ENCODE data around the gene FOXA3.
"Not testable (repeated sequence)": the region's sequence is repeated elsewhere in the genome, so short reads cannot be mapped to it uniquely, and the experiment has no call there.

The FOXA3 gene

DNA sequence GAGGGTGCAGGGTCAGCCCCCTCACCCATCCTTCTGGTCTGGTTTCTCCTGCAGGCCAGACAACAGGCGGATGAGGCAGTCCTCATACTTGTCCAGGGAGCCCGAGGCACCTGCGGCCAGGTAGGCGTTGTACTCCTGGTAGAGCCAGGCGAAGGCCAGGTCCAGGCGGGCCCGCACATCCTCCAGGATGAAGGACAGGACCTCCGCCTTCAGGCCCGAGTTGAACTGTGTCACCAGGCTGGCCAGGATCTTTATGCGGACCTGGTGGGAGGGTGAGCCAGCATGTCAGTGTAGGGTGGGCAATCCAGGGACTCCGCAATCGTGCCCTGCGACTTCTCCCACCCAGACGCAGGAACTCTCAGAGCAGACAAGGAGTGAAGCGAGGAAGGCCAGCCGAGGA is 35.2 kb upstream of the FOXA3 start:
- DNase-seq = no peak

DNA sequence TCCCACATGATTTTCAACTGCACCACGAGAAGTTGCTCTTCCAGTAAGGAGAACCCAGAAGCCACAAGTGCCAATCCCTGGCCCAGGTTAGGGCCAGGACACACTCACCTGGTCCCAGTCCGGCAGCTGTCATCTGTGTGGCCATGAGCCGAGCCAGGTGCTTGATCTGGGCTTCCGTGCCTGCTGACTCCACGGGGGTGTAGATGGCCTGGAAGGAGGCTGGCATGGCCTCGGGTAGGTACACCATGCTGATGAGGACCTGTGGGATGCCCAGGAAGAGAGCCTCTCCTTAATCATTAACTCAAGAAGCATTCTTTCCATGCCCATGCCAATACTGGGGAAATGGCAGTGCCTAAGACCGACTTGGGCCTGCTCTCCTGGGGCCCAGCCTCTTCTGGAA is 29.2 kb upstream of the FOXA3 start:
- no peak for DNase-seq

DNA sequence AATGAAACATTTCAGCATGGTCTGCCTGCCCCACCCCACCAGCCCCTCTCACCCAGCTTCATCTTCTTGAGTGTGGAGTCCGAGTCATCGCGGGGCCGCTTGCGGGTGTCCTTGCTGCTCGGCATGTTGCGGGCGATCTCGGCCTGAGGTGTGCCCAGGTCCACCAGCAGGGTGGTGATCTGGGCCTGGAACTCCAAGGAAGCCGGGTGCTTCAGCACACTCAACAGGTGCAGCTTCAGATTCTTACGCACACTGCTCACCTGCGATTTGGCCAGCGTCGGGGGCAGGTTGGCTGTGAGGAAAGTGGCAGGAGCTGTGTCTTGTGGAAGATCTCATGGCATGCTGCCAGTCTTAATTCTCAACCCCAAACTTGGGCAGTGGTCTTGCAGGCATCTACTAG is 21.9 kb upstream of the FOXA3 start:
- no peak for DNase-seq

DNA sequence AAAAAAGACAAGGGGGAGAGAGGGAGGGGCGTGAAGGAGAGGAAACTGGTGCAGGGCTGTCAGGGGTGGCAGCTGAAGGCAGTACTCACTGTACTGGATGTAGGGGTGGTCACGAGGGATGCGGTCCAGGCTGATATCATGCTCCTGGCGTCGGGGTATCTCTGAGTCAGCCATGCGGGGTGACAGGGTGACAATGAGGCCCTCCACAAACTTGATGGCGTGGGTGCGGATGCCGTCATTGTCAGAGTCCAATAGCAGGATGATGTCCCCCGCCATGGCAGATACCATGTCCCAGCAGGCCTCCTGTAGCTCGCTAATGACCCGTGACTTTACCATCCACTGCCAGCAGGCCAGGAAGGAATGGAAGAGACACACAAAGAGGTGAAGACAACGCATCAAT is 16.5 kb upstream of the FOXA3 start:
- no peak for DNase-seq

DNA sequence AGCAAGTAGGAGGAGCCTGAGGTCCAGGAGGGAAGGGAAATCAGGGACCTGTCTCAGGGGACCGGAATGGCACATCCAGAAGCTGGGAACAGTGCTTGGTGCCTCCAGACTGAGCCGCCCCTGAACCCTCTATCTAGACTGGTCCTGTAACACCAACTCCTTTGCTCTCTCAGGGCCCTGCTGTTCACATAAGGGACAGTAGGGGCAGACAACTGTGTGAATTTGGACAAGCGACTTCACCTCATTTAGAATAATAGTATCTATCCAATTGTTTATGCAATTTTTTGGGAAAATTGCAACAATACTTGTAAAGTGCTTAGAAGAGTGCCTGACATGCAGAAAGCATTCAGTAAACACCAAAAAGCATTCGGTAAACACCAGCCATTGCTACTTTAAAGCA is 15.2 kb upstream of the FOXA3 start:
- DNase-seq = no peak

DNA sequence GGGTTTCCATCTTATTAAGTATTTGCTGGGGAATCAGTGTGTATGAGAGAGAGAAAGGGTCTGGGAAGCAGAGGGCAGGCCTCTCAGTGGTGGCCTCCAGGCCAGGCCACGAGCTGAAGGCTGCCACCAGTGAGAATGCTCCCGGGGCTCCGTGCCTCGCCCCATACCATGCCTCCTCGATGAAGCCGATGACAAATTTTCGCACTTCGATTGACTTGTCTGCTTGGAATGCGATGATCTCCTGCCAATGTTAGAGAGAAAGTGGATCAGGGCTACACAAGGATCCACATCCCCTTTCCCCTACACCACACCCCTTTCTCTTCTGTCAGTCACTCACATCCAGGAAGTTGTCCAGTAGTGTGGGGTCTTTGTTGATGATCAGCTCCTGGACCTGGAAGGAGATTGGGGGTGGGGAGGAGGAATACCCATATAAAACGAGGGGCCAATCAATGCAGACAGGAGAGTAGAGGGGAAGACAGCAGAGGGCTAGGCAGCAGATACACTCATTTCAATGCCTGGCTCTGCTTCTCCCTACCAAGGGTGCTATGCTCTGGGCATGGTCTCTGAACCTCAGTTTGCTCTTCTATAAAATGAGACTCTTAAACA is 11.9 kb upstream of the FOXA3 start:
- DNase-seq = no peak

DNA sequence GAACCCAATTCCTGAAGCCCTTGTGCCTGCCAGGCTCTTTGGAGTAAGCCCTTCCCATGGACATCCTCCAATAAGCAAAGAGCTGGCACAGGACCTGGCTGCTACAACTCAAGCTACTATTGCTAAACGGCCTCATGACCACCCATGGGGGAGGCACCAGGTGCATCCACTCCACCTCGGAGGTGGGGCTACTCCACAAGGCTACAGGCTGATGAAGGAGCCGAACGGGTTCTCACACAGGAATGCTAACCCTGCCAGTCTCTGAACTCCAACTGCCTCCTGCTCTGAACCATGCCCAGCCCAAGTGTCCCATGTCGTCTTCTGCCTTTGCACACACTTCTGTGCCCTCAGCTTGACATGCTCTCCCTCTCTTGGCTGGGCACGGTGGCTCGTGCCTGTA is 11.1 kb upstream of the FOXA3 start:
- DNase-seq = no peak

DNA sequence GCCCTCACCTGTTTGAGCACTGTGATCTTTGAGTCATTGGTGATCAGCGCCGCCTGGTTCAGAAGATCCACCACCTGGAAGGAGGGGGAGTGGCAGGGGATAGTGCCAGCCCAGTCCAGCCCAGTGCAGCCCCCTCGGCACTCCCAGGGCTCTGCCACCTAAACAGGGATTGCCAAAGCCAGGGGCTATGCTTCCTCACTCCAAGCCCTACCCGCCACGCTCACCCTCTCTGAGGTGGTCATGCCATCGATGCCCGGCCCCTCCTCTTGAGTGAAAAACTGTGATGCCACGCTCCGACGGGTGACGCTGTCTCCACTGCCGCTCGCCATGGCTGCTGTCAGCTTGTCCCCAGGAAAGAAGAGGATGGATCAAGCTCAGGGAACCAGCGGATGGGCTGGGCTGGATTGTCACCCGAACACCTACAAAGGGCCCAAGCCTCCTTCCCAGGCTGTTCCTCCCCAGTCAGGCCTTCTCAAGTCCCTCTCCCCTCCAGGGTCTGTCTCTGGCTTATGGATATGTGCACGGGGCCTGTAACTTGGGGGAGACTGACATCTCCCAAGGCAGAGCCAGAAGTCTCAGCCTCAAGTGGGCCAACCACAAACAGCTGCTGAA is 9.9 kb upstream of the FOXA3 start:
- DNase-seq = no peak

DNA sequence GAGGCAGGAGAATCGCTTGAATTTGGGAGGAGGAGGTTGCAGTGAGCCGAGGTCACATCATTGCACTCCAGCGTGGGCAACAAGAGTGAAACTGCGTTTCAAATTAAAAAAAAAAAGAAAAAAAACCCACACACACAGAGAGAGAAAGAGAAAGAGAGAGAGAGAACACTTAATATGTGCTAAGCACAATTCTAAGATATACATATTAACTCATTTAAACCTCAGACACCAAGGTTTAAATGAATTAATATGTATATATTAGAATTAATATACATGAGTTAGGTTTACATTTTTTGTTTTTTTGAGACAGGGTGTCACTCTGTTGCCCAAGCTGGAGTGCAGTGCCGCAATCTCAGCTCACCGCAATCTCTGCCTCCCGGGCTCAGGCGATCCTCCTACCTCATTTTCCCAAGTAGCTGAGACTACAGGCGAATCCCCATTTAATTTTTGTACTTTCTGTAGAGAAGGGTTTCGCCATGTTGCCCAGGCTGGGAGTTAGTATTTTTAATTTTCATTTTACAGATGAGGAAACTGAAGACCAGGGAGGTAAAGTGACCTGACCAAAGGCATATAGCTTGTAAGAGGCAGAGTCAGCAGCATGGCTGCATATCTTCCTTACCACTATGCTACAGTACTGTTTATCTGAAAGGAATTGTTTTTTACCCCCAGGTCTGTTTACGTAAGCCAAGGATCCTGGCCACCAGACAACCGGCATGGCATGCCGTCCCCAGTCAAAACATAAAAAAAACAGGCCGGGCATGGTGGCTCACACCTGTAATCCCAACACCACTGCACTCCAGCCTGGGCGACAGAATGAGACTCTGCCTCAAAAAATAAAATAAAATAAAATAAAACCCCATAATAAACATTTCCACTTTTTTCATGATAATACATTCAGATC is 3.5 kb upstream of the FOXA3 start:
- DNase-seq = no peak

DNA sequence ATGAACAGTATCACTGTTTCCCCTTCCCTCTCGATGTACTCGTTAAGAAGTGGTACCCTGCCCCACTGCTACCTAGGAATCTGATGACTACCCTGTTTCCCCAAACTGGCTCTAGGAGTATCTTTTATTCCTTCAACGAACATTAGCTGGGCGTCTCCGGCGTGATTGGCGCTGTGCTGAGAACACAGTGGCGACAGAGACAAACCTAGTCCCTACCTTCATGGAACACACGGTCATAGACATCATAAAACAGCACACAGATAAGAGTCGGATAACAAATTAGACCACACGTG is 1.9 kb upstream of the FOXA3 start:
- DNase-seq = no peak

DNA sequence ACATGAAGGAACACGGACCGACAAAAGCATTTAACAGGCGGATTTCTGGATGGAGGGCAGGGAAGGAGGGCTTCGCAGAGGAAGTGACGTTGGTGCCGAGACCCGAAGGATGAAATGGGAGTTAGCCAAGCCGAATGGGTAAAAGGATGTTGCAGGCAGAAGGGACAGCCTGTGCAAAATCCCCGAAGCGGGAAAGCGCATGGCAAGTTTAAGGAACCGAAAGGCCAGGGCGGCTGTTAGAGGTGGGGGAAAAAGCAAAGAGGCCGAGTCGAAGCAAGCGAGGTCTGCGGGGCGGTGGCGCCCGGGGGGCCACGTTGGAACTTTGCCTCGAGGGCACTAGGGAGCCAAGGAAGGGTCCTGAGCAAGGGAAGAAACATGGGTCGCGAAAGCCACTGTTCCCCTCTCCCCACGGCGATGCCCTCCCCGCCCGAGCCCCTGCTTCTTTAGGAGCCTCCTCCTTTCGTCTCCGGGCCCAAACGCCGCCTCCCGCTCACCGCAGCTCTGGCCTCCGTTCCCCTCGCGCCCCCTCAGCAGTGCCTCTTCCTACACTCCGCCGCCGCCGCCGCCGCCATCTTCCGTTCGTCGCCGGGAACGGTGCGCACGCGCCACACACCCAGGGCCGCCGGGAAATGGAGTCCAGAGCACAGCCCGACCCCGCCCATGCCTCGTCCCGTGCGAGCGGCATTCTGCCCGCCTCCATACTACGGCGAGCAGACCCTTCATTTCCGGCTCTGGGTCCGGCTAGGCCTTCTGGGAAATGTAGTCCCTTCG is 1.4 kb upstream of the FOXA3 start, which contains the start of gene SYMPK:
SYMPK (minus strand) TSS at position 584 of the 771 bp plus-strand sequence. CDS start 8,652 bp downstream, outside the sequence.
- DNase-seq = peak; percentile 99

DNA sequence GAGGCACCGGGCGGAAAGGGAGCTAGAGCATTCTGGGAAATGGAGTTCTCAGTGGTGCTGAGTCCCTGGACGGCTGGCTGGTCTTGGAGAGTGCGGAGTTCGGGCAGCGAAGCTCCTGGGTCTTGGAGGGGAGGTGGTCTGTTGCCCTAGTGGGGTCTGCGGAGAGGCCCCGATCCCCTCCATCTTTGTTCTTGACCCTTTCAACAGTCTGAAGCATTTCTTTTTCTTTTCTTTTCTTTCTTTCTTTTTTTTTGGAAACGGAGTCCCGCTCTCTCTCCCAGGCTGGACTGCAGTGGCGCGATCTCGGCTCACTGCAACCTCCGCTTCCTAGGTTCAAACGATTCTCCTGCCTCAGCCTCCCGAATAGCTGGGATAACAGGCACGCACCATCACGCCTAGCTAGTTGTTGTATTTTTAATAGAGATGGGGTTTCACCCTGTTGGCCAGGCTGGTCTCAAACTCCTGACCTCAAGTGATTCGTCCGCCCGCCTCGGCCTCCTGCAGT is 739 bp upstream of the FOXA3 start:
- DNase-seq = no peak

DNA sequence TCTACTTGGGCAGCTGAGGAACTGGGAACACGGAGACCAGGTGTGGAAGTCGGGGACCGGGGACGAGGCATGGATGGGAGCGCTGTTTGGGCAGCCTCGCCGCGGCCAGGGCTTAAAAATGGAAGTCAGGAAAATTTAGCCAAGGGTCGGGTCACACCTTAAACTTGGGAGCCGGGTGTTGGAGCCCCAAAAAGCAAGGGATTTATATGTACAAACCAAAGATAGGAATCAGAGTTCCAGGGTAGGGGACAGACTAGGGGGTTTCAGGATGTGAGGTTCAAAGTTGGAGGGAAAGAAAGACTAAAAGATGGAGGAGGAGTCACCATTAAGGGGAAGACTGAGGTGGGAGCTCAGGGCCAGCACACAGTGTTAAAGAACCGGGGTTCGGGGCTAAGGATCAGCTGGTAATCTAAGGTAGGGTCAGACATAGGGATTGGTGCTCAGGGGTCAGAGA is 530 bp downstream of the FOXA3 start:
- no peak for DNase-seq

DNA sequence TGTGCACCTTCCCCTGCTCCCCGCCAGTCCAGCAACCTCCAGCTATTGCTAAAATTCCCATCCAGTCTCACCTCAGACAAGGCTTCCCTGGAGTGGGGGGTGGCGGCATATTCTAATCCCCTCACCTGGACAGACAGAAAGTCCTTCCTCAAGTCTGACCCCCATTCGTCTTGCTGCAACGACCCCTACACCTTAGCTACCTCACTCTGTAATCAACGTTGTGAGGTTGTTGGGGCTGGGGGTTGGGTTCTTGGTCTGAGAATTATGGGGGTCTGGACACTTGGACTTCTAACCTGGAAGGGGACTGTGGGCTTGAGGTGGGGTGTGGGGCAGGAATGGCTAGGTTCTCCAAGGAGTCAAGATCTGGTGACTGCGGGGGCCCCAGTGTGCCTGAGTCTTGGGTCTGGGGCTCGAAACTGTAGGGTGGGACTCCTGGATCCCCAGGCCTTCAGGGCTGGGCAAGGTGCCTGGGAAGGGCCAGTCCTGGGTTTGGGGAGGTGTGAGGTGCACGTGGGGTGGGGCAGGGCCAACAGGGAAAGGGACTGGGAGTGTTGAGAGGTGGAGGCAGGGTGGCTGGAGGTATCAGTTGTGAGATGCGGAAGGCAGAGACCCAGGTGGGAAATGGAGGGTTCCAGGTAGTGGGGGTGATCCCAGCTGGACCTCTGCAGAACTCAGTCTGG is 1.3 kb downstream of the FOXA3 start:
- DNase-seq = no peak

DNA sequence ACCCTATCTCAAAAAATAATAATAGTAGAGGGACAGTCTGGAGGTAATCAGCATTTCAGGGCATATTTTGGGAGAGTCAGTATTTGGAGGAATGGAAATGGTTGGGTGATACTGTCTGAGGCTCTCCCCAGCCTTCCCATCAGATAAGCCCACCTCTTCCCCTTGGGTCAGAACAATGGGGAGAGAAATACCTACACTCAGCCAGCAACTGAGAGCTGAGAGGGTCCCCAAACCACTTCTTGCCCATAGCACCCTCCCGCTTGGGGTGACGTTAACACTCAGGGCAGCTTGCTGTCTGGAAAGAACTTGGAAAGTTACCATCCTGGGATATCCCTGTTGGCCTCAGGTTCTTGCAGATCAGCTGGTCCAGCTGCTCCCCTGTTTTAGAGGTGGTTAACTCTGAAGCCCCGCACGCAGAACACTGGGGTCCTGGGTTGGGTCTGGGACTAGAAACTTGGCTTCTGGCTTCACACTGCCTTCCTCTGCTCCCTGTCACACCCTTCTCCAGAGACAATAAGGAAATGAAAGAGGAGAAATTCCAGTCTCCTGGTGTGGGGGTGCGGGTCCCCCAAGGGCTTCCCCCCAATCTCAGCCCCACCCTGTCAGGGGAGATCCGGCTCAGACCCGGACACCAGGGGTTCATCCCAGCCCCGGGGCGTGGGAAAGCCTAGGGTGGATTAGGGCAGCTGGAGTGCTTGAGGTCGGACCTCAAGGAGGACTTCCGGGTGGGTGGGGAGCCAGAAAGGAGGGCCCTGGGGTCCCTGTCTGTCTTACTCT is 2.5 kb downstream of the FOXA3 start:
- DNase-seq = no peak

DNA sequence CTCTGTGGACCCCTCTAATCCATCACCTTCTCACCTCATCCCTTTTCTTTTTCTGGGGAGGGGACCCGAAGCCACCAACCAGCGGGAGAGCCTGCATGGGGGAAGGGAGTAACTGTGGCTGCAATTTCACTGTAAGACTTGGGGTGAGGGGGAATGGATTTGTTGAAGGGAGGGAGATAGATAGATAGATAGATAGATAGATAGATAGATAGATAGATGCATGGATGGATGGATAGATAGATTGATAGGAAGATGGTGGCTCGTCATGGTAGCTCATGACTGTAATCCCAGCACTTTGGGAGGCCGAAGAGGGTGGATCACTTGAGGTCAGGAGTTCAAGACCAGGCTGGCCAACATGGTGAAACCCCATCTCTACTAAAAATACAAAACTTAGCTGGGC is 3.1 kb downstream of the FOXA3 start:
- DNase-seq = not testable (repeated sequence)

DNA sequence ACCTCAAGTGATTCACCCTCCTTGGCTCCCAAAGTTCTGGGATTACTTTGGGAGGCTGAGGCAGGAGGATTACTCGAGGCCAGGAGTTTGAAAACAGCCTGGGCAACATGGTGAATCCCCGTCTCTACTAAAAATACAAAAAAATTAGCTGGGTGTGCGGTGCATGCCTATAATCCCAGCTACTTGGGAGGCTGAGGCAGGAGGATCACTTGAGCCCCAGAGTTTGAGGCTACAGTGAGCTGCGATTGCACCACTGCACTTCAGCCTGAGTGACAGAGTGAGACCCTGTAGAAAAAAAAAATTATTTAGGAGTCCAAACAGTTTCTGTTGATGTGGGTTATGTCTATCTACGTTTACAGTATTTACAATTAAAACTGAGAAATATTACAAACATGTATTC is 6.7 kb downstream of the FOXA3 start:
- DNase-seq = no peak

DNA sequence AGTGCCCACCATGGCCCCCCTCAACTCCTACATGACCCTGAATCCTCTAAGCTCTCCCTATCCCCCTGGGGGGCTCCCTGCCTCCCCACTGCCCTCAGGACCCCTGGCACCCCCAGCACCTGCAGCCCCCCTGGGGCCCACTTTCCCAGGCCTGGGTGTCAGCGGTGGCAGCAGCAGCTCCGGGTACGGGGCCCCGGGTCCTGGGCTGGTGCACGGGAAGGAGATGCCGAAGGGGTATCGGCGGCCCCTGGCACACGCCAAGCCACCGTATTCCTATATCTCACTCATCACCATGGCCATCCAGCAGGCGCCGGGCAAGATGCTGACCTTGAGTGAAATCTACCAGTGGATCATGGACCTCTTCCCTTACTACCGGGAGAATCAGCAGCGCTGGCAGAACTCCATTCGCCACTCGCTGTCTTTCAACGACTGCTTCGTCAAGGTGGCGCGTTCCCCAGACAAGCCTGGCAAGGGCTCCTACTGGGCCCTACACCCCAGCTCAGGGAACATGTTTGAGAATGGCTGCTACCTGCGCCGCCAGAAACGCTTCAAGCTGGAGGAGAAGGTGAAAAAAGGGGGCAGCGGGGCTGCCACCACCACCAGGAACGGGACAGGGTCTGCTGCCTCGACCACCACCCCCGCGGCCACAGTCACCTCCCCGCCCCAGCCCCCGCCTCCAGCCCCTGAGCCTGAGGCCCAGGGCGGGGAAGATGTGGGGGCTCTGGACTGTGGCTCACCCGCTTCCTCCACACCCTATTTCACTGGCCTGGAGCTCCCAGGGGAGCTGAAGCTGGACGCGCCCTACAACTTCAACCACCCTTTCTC is 8.2 kb downstream of the FOXA3 start:
- DNase-seq = no peak

DNA sequence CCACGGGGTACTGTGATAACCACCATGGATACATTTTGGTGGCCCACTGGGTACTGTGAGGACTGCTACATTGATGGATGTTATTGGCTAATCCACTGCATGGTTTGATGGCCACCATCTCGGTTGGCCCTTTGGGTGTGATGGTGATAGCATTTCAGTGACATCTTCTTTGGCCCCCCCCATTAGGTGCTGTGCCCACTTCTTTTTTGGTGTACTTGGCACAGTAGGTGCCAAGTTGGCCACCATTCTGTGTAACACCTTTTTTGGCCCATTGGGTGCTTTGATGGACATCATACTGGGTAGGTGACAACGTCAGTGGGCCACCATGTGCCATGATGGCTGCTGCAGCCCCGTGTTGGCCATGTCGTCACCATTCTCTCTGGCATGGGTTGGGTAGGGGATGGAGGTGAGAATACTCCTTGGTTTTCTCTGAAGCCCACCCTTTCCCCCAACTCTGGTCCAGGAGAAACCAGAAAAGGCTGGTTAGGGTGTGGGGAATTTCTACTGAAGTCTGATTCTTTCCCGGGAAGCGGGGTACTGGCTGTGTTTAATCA is 9.2 kb downstream of the FOXA3 start:
- no peak for DNase-seq

DNA sequence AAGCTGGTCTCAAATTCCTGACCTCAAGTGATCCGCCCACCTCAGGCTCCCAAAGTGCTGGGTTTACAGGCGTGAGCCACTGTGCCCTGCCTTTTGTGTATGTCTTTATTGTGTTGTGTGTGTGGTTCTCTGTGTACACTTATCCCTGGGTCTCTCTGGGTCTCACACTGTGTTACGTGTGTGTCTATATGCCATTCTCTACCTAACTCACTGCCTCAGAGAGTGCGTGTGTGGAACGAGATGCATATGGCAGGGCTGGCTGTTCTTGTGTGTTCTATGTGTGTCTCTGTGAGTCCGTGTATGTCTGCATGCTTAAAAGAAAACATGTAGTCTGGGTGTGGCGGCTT is 10.5 kb downstream of the FOXA3 start:
- DNase-seq = no peak

DNA sequence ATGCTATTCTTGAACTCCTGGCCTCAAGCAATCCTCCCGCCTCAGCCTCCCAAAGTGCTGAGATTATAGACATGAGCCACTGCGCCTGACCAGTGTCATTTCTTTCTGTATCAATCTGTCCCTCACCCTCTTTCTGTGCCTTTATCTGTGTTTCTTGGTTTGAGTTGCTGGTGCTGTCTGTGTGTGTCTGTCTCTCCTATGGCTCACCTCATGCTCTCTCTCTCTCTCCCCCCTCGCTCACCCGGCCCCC is 12.0 kb downstream of the FOXA3 start:
- DNase-seq = no peak

All from activated naive CD4-positive, alpha-beta T cell treated with Interleukin-2 at 50 U/mL for 16 hours (primary cell).